IMR-90 (cell line): Measurements from ENCODE around the gene STK33. TPM values are rescaled to one million over a fixed set of nuclear protein-coding genes. Genes with fewer than 3 reads are reported as not detected.
A peak's percentile ranks its signal among the peaks of the same experiment; 100 is the strongest.

ENCODE experiments used
- ATAC-seq: fragments of 200-7000 bp; cut with Tn5 transposase; 2 replicates; pipeline ENCODE4 v1.9.1; 2020; ENCODE audit warnings: low read depth, mild to moderate bottlenecking, moderate library complexity
- BruUV-seq: library from RNA; stranded (reverse); fragments of 400-500 nt; replicated peaks from 2 replicates; lab custom pipeline; 2021; lab: Mats Ljungman, UMichigan
- CTCF ChIA-PET: fragments of 300-600 bp; formaldehyde crosslinking; extraction: SDS; loops from one replicate; lab custom pipeline; 2021; ENCODE audit warnings: antibody characterized with exemption; lab: Yijun Ruan, JAX
- POLR2A ChIA-PET: fragments of 300-600 bp; sonication (Branson Sonifier 250); formaldehyde crosslinking; loops from one replicate; lab custom pipeline; 2022; ENCODE audit warnings: antibody characterized with exemption; ENCODE audit not compliant: unreplicated experiment; lab: Charles Lee
- DNase-seq: peaks from one replicate; pipeline ENCODE4 v3.0.0; 2013
- H2AFZ ChIP-seq: replicated peaks from 2 replicates; pipeline ENCODE3; 2013; ENCODE audit warnings: low read length, mild to moderate bottlenecking; ENCODE audit not compliant: poor library complexity
- H2AK5ac ChIP-seq: 2 replicates; pipeline ENCODE4 v1.6.1; 2013; ENCODE audit warnings: low read depth, low read length, inconsistent platforms
- H2AK9ac ChIP-seq: replicated peaks from 2 replicates; pipeline ENCODE3; 2013; ENCODE audit warnings: mild to moderate bottlenecking, low read depth, low read length, moderate library complexity; ENCODE audit not compliant: poor library complexity
- H2BK120ac ChIP-seq: 2 replicates; pipeline ENCODE4 v1.6.1; 2013; ENCODE audit warnings: low read depth, low read length, inconsistent platforms
- H2BK15ac ChIP-seq: 3 replicates; pipeline ENCODE4 v1.6.1; 2013; ENCODE audit warnings: low read depth, low read length, inconsistent platforms
- H2BK20ac ChIP-seq: 2 replicates; pipeline ENCODE4 v1.6.1; 2013; ENCODE audit warnings: low read depth, mild to moderate bottlenecking, inconsistent platforms, low read length, moderate library complexity
- H2BK5ac ChIP-seq: 2 replicates; pipeline ENCODE4 v1.6.1; 2013; ENCODE audit warnings: mild to moderate bottlenecking, low read depth, low read length, inconsistent platforms; ENCODE audit not compliant: poor library complexity, severe bottlenecking
- H3K14ac ChIP-seq: replicated peaks from 2 replicates; pipeline ENCODE4 v1.6.1; 2013; ENCODE audit warnings: low read depth, low read length, inconsistent platforms
- H3K18ac ChIP-seq: 2 replicates; pipeline ENCODE4 v1.6.1; 2013; ENCODE audit warnings: low read depth, low read length, control low read depth
- H3K23ac ChIP-seq: 2 replicates; pipeline ENCODE4 v1.6.1; 2013; ENCODE audit warnings: low read depth, low read length, inconsistent platforms
- H3K27ac ChIP-seq: 2 replicates; pipeline ENCODE4 v1.5.1; 2013; ENCODE audit warnings: mild to moderate bottlenecking, control low read depth, low read length; ENCODE audit not compliant: insufficient read depth
- H3K27me3 ChIP-seq: 2 replicates; pipeline ENCODE4 v1.6.1; 2013; ENCODE audit warnings: low read length; ENCODE audit not compliant: control insufficient read depth, insufficient read depth
- H3K36me3 ChIP-seq: 2 replicates; pipeline ENCODE4 v1.6.1; 2013; ENCODE audit warnings: low read length, mixed read lengths; ENCODE audit not compliant: control insufficient read depth, insufficient read depth
- H3K4ac ChIP-seq: 2 replicates; pipeline ENCODE4 v1.6.1; 2013; ENCODE audit warnings: low read depth, low read length, inconsistent platforms
- H3K4me1 ChIP-seq: 2 replicates; pipeline ENCODE4 v1.6.1; 2013; ENCODE audit warnings: low read length, mixed read lengths; ENCODE audit not compliant: control insufficient read depth, insufficient read depth
- H3K4me2 ChIP-seq: 2 replicates; pipeline ENCODE4 v1.6.1; 2013; ENCODE audit warnings: low read depth, mild to moderate bottlenecking, control low read depth, low read length, moderate library complexity
- H3K4me3 ChIP-seq: 2 replicates; pipeline ENCODE4 v1.5.1; 2013; ENCODE audit warnings: low read depth, mild to moderate bottlenecking, control low read depth, low read length, moderate library complexity; ENCODE audit not compliant: insufficient read depth
- H3K56ac ChIP-seq: 2 replicates; pipeline ENCODE4 v1.6.1; 2013; ENCODE audit warnings: low read length, inconsistent platforms; ENCODE audit not compliant: insufficient read depth; ENCODE audit errors: extremely low read depth
- H3K79me1 ChIP-seq, 2 experiments: 2 replicates each; pipeline ENCODE4 v1.6.1; 2013; ENCODE audit warnings: low read length in 2 of 2, inconsistent platforms in 1 of 2, low read depth in 1 of 2
- H3K9ac ChIP-seq: 2 replicates; pipeline ENCODE4 v1.6.1; 2013; ENCODE audit warnings: low read depth, low read length, control low read depth
- H3K9me1 ChIP-seq: 2 replicates; pipeline ENCODE4 v1.6.1; 2013; ENCODE audit warnings: low read length, inconsistent platforms; ENCODE audit not compliant: insufficient read depth
- H3K9me3 ChIP-seq: 2 replicates; pipeline ENCODE4 v1.6.1; 2013; ENCODE audit warnings: low read length; ENCODE audit not compliant: control insufficient read depth, insufficient read depth
- H4K20me1 ChIP-seq: 2 replicates; pipeline ENCODE4 v1.6.1; 2013; ENCODE audit warnings: low read length, inconsistent platforms; ENCODE audit not compliant: insufficient read depth
- H4K5ac ChIP-seq: 2 replicates; pipeline ENCODE4 v1.6.1; 2013; ENCODE audit warnings: mild to moderate bottlenecking, low read depth, low read length, control low read depth
- H4K8ac ChIP-seq, 2 experiments: 2 replicates each; pipeline ENCODE4 v1.6.1; 2013; ENCODE audit warnings: low read depth in 2 of 2, low read length in 2 of 2, control low read depth in 1 of 2, inconsistent platforms in 1 of 2
- H4K91ac ChIP-seq: 2 replicates; pipeline ENCODE4 v1.6.1; 2013; ENCODE audit warnings: low read depth, low read length, inconsistent platforms; ENCODE audit not compliant: insufficient read depth
- BHLHE40 ChIP-seq: fragments of 150-350 bp; IDR thresholded peaks from 2 replicates; pipeline ENCODE4 v1.6.1; 2016; ENCODE audit warnings: mild to moderate bottlenecking, low read depth, low read length
- CTCF ChIP-seq: conservative IDR thresholded peaks from 2 replicates; pipeline ENCODE4 v1.5.1; 2012; ENCODE audit warnings: mild to moderate bottlenecking, low read depth, low read length, improper control_type of control experiment
- ELK1 ChIP-seq: fragments of 150-350 bp; IDR thresholded peaks from 2 replicates; pipeline ENCODE4 v1.6.1; 2016; ENCODE audit warnings: low read depth, mild to moderate bottlenecking, low read length, moderate library complexity, borderline replicate concordance
- FOS ChIP-seq: fragments of 150-350 bp; IDR thresholded peaks from 2 replicates; pipeline ENCODE4 v1.6.1; 2016; ENCODE audit warnings: low read depth, low read length
- MAFK ChIP-seq: IDR thresholded peaks from 2 replicates; pipeline ENCODE4 v1.6.1; 2012; ENCODE audit warnings: low read depth, low read length, improper control_type of control experiment
- MAZ ChIP-seq: IDR thresholded peaks from 2 replicates; pipeline ENCODE4 v1.6.1; 2012; ENCODE audit warnings: low read depth, mild to moderate bottlenecking, low read length, improper control_type of control experiment, moderate library complexity, borderline replicate concordance
- MXI1 ChIP-seq: IDR thresholded peaks from 2 replicates; pipeline ENCODE4 v1.6.1; 2012; ENCODE audit warnings: low read depth, mild to moderate bottlenecking, low read length, moderate library complexity, borderline replicate concordance
- NFE2L2 ChIP-seq: fragments of 150-350 bp; IDR thresholded peaks from 2 replicates; pipeline ENCODE4 v1.6.1; 2016; ENCODE audit warnings: low read depth, mild to moderate bottlenecking, low read length
- RAD21 ChIP-seq: IDR thresholded peaks from 2 replicates; pipeline ENCODE4 v1.6.1; 2012; ENCODE audit warnings: low read length, improper control_type of control experiment
- RFX5 ChIP-seq: IDR thresholded peaks from 2 replicates; pipeline ENCODE4 v1.8.0; 2012; ENCODE audit warnings: low read depth, mild to moderate bottlenecking, low read length, moderate library complexity
- WGBS, 2 experiments: methylation state at CpG; one replicate each; pipeline versions ENCODE4 v1.1.5 to v1.1.7; 2013; ENCODE audit warnings: missing lambda C conversion rate in 2 of 2; ENCODE audit not compliant: insufficient read length in 1 of 2; ENCODE audit errors: extremely low coverage in 2 of 2; 5-methylcytosine and 5-hydroxymethylcytosine counted together
- dilution Hi-C: fragments of 300-500 bp; cut with HindIII; formaldehyde crosslinking; loops from one replicate; pipeline ENCODE4 v1.14.3; 2018; ENCODE audit warnings: low sequenced_read_pairs; ENCODE audit not compliant: unreplicated experiment
- in situ Hi-C: fragments of 300-500 bp; cut with MboI; formaldehyde crosslinking; loops from 3 replicates; pipeline ENCODE4 v1.14.3; 2019; ENCODE audit warnings: low sequenced_read_pairs, inconsistent platforms, mixed read lengths
- intact Hi-C: fragments of 100-400 bp; cut with micrococcal nuclease; formaldehyde crosslinking; loops from 2 replicates; pipeline ENCODE4 v1.10.0; 2022
- polyA plus RNA-seq, 3 experiments: library from polyadenylated mRNA; depleted of rRNA; stranded (reverse); fragments of >200 nt; gene quantifications; 2 replicates each; pipeline ENCODE4 v1.2.3, GENCODE V29; 2012; ENCODE audit warnings: low replicate concordance in 1 of 3
- total RNA-seq: library from RNA; depleted of rRNA; stranded (reverse); fragments of >200 nt; gene quantifications from 2 replicates; pipeline ENCODE4 v1.2.3, GENCODE V29; 2012

The STK33 gene
- total and polyA plus RNA-seq, 2 of the 4 experiments (the other 2 are of a cell fraction): 2.3 to 2.6 TPM

DNA sequence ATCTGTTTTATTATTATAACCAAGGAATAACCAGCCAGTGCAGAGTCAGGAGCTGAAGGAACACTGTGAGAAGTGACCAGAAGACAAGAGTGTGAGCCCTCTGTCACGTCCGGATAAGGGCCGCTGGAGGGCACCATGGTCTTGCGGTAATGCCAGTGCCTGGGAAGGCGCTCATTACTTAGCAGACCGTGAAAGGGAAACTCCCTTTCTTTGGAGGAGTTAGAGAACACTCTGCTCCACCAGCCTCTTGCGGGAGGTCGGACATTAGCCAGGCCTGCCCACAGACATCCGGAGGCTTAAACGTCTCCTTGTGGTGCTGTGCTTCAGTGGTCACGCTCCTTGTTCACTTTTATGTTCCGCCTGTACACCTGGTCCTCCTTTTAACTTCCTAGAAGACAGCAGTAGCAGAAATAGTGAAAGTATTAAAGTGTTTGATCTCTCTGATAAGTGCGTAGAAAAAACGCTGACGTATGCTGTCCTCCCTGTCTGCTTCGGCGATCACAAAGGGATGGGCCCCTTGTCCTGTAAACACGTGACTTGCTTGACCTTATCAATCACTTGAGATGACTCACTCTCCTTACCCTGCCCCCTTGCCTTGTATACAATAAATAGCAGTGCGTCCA is 209.7 kb downstream of the STK33 start:
- Histone ChIP-seq H4K20me1 (no peaks in the 10 kb centered on the region), H3K27me3 (no peaks in the 10 kb centered on the region; the same call in 1 of the 2 replicates), H2BK15ac (no peak overlapping the region), H2AK9ac (no peak overlapping the region), H2BK5ac (no peak overlapping the region), H3K23ac (no peak overlapping the region), H4K91ac (no peak overlapping the region), H3K4ac (no peak overlapping the region), H2AK5ac (no peak overlapping the region), H3K9me1 (no peaks in the 10 kb centered on the region), H3K9ac (no peak overlapping the region), H3K14ac (no peak overlapping the region), H3K27ac (no peak overlapping the region), H2AFZ (no peak overlapping the region), H3K56ac (no peak overlapping the region), H3K9me3 (no peaks in the 10 kb centered on the region), H4K5ac (no peak overlapping the region), H2BK120ac (no peak overlapping the region), H3K36me3 (no peaks in the 10 kb centered on the region), H3K18ac (no peak overlapping the region), H3K4me3 (no peak overlapping the region), H3K4me2 (no peak overlapping the region), H2BK20ac (no peak overlapping the region), H3K4me1 (no peaks in the 10 kb centered on the region), H3K79me1 (no peaks in the 10 kb centered on the region), H4K8ac (no peak overlapping the region)
- TF ChIP-seq MAFK (peak; percentile 66), ELK1 (no peak), CTCF (0 out of 2 replicates have a peak, but pooled peaks have one; percentile 12), NFE2L2 (no peak), RAD21 (peak; percentile 21; the same call in 1 of the 2 replicates), MXI1 (no peak), FOS (no peak), MAZ (no peak), RFX5 (no peak), BHLHE40 (no peak)
- WGBS, 2 experiments: 71% methylated on average over 1 of the region's 19 CpGs; no CpG with 5 or more reads in 1 of the 2 experiments
- DNase-seq (no peak), ATAC-seq (no peak)
- BruUV-seq: no TSS peak
- ChIA-PET POLR2A (no interaction called here), CTCF (no interaction called here)
- in situ Hi-C loops (no loop called here), intact Hi-C loops (no loop called here), dilution Hi-C loops (no loop called here)
